K562 (cell line): Measurements from ENCODE around the gene AP3B2. TPM values are rescaled to one million over a fixed set of nuclear protein-coding genes. Genes with fewer than 3 reads are reported as not detected.

ENCODE experiments used
- ARID1B ChIP-seq: fragments of 450-650 bp; IDR thresholded peaks from 2 replicates; pipeline ENCODE4 v1.6.1; 2016; ENCODE audit warnings: antibody characterized with exemption, mild to moderate bottlenecking, inconsistent platforms
- C11orf30 ChIP-seq: fragments of 450-650 bp; IDR thresholded peaks from 2 replicates; pipeline ENCODE4 v1.6.1; 2016; ENCODE audit warnings: low read depth, mild to moderate bottlenecking
- CXXC5 ChIP-seq: fragments of 250-450 bp; sonication (Bioruptor Pico); IDR thresholded peaks from 2 replicates; pipeline ENCODE4 v1.8.0; 2022; ENCODE audit warnings: inconsistent platforms, mild to moderate bottlenecking, moderate library complexity
- EGR1 ChIP-seq: fragments of 450-650 bp; conservative IDR thresholded peaks from 2 replicates; pipeline ENCODE4 v1.6.1; 2017; ENCODE audit warnings: mild to moderate bottlenecking
- ETV5 ChIP-seq: sonication (generic); formaldehyde crosslinking; IDR thresholded peaks from 2 replicates; pipeline ENCODE4 v1.4.0; 2020; ENCODE audit warnings: low read depth, mild to moderate bottlenecking, missing genetic modification reagents
- FOXJ2 ChIP-seq: fragments of 200-800 bp; sonication (Bioruptor generic); IDR thresholded peaks from 2 replicates; pipeline ENCODE4 v1.6.1; 2016; ENCODE audit warnings: missing genetic modification characterization, missing compliant biosample characterization
- FOXM1 ChIP-seq, 2 experiments: fragments of 450-650 bp in 1 of 2; sonication (generic) in 1 of 2; formaldehyde crosslinking in 1 of 2; IDR thresholded peaks; 2 replicates each; pipeline versions ENCODE4 v1.6.1 to v1.9.0; 2017 to 2022; ENCODE audit warnings: low read depth in 2 of 2, mild to moderate bottlenecking in 2 of 2, missing genetic modification reagents in 1 of 2, moderate library complexity in 1 of 2
- GABPB1 ChIP-seq: sonication (generic); formaldehyde crosslinking; IDR thresholded peaks from 2 replicates; pipeline ENCODE4 v1.8.0; 2022; ENCODE audit warnings: mild to moderate bottlenecking, missing genetic modification reagents
- ILF3 ChIP-seq: fragments of 450-650 bp; IDR thresholded peaks from 2 replicates; pipeline ENCODE4 v1.6.1; 2018; ENCODE audit warnings: antibody characterized with exemption, mild to moderate bottlenecking, moderate library complexity, borderline replicate concordance
- MAFK ChIP-seq: IDR thresholded peaks from 2 replicates; pipeline ENCODE4 v1.6.1; 2011; ENCODE audit warnings: low read length, improper control_type of control experiment
- MTA1 ChIP-seq: fragments of 450-650 bp; IDR thresholded peaks from 2 replicates; pipeline ENCODE4 v1.6.1; 2017; ENCODE audit warnings: borderline replicate concordance
- MTA3 ChIP-seq: fragments of 450-650 bp; formaldehyde crosslinking; IDR thresholded peaks from 2 replicates; pipeline ENCODE4 v1.6.1; 2017; ENCODE audit warnings: mild to moderate bottlenecking, borderline replicate concordance
- MYBL2 ChIP-seq, 2 experiments: fragments of 450-650 bp in 1 of 2; sonication (generic) in 1 of 2; formaldehyde crosslinking in 1 of 2; IDR thresholded peaks; 2 replicates each; pipeline versions ENCODE4 v1.6.1 to v1.8.1; 2017 to 2022; ENCODE audit warnings: borderline replicate concordance in 1 of 2, inconsistent platforms in 1 of 2, low read depth in 1 of 2, mild to moderate bottlenecking in 1 of 2, missing genetic modification reagents in 1 of 2, moderate library complexity in 1 of 2
- POLR2G ChIP-seq: fragments of 200-400 bp; formaldehyde crosslinking; IDR thresholded peaks from 2 replicates; pipeline ENCODE4 v1.6.1; 2017; ENCODE audit warnings: low read depth, mild to moderate bottlenecking, antibody characterized with exemption, low read length, moderate library complexity
- PTRF ChIP-seq: fragments of 450-650 bp; IDR thresholded peaks from 2 replicates; pipeline ENCODE4 v1.6.1; 2016; ENCODE audit warnings: mild to moderate bottlenecking, missing genetic modification characterization, missing compliant biosample characterization
- RUNX1 ChIP-seq: sonication (generic); IDR thresholded peaks from 2 replicates; pipeline ENCODE4 v1.6.1; 2016; ENCODE audit warnings: antibody characterized with exemption, low read depth
- SAFB2 ChIP-seq: fragments of 200-400 bp; formaldehyde crosslinking; IDR thresholded peaks from 2 replicates; pipeline ENCODE4 v1.6.1; 2018; ENCODE audit warnings: borderline replicate concordance, low read length, low read depth, moderate library complexity; ENCODE audit not compliant: severe bottlenecking
- SMAD2 ChIP-seq: fragments of 150-350 bp; IDR thresholded peaks from 2 replicates; pipeline ENCODE4 v1.6.1; 2014; ENCODE audit warnings: low read depth, mild to moderate bottlenecking, low read length
- SOX6 ChIP-seq: fragments of 450-650 bp; IDR thresholded peaks from 2 replicates; pipeline ENCODE4 v1.6.1; 2014; ENCODE audit warnings: mild to moderate bottlenecking
- TEAD4 ChIP-seq, 2 experiments: sonication (generic) in 1 of 2; formaldehyde crosslinking in 1 of 2; IDR thresholded peaks; 2 replicates each; pipeline versions ENCODE4 v1.6.1 to v1.8.0; 2012 to 2022; ENCODE audit warnings: borderline replicate concordance in 1 of 2, inconsistent platforms in 1 of 2, low read length in 1 of 2, mild to moderate bottlenecking in 1 of 2, missing genetic modification reagents in 1 of 2
- ZKSCAN8 ChIP-seq: fragments of 200-800 bp; sonication (Bioruptor generic); IDR thresholded peaks from 2 replicates; pipeline ENCODE4 v1.6.1; 2016; ENCODE audit warnings: missing genetic modification characterization, missing compliant biosample characterization
- ZNF140 ChIP-seq: fragments of 250-450 bp; sonication (Bioruptor Pico); IDR thresholded peaks from 2 replicates; pipeline ENCODE4 v1.8.0; 2021; ENCODE audit warnings: moderate library complexity, mild to moderate bottlenecking, inconsistent platforms
- ZNF197 ChIP-seq: fragments of 200-800 bp; sonication (Bioruptor generic); IDR thresholded peaks from 2 replicates; pipeline ENCODE4 v1.6.1; 2016; ENCODE audit warnings: low read depth, missing genetic modification characterization, missing compliant biosample characterization
- ZNF239 ChIP-seq: fragments of 250-450 bp; sonication (Bioruptor Pico); IDR thresholded peaks from 2 replicates; pipeline ENCODE4 v1.4.0; 2020; ENCODE audit warnings: mild to moderate bottlenecking
- ZNF316 ChIP-seq: fragments of 450-650 bp; IDR thresholded peaks from 2 replicates; pipeline ENCODE4 v1.6.1; 2016
- ZNF354B ChIP-seq: fragments of 250-450 bp; sonication (Bioruptor Pico); IDR thresholded peaks from 2 replicates; pipeline ENCODE4 v1.4.0; 2020
- ZNF551 ChIP-seq: fragments of 250-450 bp; sonication (Bioruptor Pico); IDR thresholded peaks from 2 replicates; pipeline ENCODE4 v1.5.0; 2021; ENCODE audit warnings: mild to moderate bottlenecking, moderate library complexity
- ZNF583 ChIP-seq: fragments of 250-450 bp; sonication (Bioruptor Pico); IDR thresholded peaks from 2 replicates; pipeline ENCODE4 v1.4.0; 2020
- ZNF717 ChIP-seq: fragments of 250-450 bp; sonication (Bioruptor Pico); IDR thresholded peaks from 2 replicates; pipeline ENCODE4 v1.5.0; 2021
- polyA plus RNA-seq, 8 experiments: library from polyadenylated mRNA; depleted of rRNA in 4 of 8; stranded (reverse) in 5 of 8; unstranded in 3 of 8; fragments of >200 nt; fragmentation: Nextera tagmentation in 2 of 8; fragmentation: Illumina TruSeq in 1 of 8; extraction: Ambion mirVana in 2 of 8; extraction: Trizol in 1 of 8; gene quantifications; 2 replicates each; pipeline versions ENCODE4 v1.2.1 to v1.2.3, GENCODE V29; 2011 to 2014; ENCODE audit warnings: inconsistent platforms in 1 of 8, missing spikeins in 1 of 8
- total RNA-seq, 7 experiments: library from RNA; depleted of rRNA in 6 of 7; stranded (reverse); fragments of >200 nt in 6 of 7; fragmentation: Illumina TruSeq in 2 of 7; extraction: Trizol in 2 of 7; gene quantifications; 2 replicates each; pipeline versions ENCODE4 v1.2.1 to v1.2.3, GENCODE V29; 2011 to 2021; ENCODE audit warnings: low replicate concordance in 1 of 7

Gene AP3B2
- total and polyA plus RNA-seq, 9 of the 15 experiments (the other 6 are each of a cell fraction or from before 2014, with no cell fraction given) = 0.03 to 0.15 (median 0.10) TPM; not detected in 2

GRCh38 chr15:82739086-82739485, 29.4 kb upstream of the AP3B2 start (continued):
- no peak for TF ChIP-seq SAFB2
- no peak for TF ChIP-seq EGR1
- TF ChIP-seq MTA1 = no peak
- no peak for TF ChIP-seq ZKSCAN8 (CRISPR knock-in tag)
- no peak for TF ChIP-seq PTRF (tag)
- TF ChIP-seq FOXM1 (IDR thresholded peaks at IDR 0.05; ENCODE audit: low read depth) = peak; percentile 88
- no peak for TF ChIP-seq FOXM1 (CRISPR knock-in tag; IDR thresholded peaks at IDR 0.05; ENCODE audit: low read depth)
- TF ChIP-seq ILF3 = no peak
- TF ChIP-seq ZNF316 = no peak
- TF ChIP-seq ZNF717 (CRISPR knock-in tag) = no peak
- TF ChIP-seq TEAD4 (IDR thresholded peaks at IDR 0.05; ENCODE audit: low read length) = peak; percentile 37; the same call in 1 of the 2 replicates
- no peak for TF ChIP-seq TEAD4 (CRISPR knock-in tag; IDR thresholded peaks at IDR 0.05; ENCODE audit: borderline replicate concordance)
- no peak for TF ChIP-seq POLR2G
- no peak for TF ChIP-seq ZNF239 (CRISPR knock-in tag)
- TF ChIP-seq ZNF140 (CRISPR knock-in tag) = no peak
- no peak for TF ChIP-seq MTA3
- no peak for TF ChIP-seq ZNF354B (CRISPR knock-in tag)
- TF ChIP-seq SOX6 = no peak
- TF ChIP-seq FOXJ2 (tag) = 0 out of 2 replicates have a peak, but pooled peaks have one; percentile 30
- TF ChIP-seq RUNX1 = no peak
- peak; percentile 87 for TF ChIP-seq MYBL2 (IDR thresholded peaks at IDR 0.05; ENCODE audit: low read depth)
- TF ChIP-seq MYBL2 (CRISPR knock-in tag; IDR thresholded peaks at IDR 0.05; ENCODE audit: borderline replicate concordance) = no peak
- no peak for TF ChIP-seq ZNF197 (CRISPR knock-in tag)
- TF ChIP-seq ZNF583 (CRISPR knock-in tag) = no peak
- no peak for TF ChIP-seq ETV5 (CRISPR knock-in tag)
- no peak for TF ChIP-seq CXXC5 (CRISPR knock-in tag)
- TF ChIP-seq ARID1B = 0 out of 2 replicates have a peak, but pooled peaks have one; percentile 50
- peak; percentile 30; the same call in 1 of the 2 replicates for TF ChIP-seq MAFK
- no peak for TF ChIP-seq SMAD2
- TF ChIP-seq GABPB1 (CRISPR knock-in tag) = no peak
- peak; percentile 5; the same call in 1 of the 2 replicates for TF ChIP-seq C11orf30
- no peak for TF ChIP-seq ZNF551 (CRISPR knock-in tag)
